ENCODE results near the gene LGALS16.

GRCh38 chr19:39709026-39709872, 53.5 kb downstream of the LGALS16 start:
- TF ChIP-seq EZH2 (IDR thresholded peaks at IDR 0.05; ENCODE audit: low read length, missing control alignments) (no peak), CTCF (conservative IDR thresholded peaks at IDR 0.05 in 1 of 2, IDR thresholded peaks at IDR 0.05 in 1 of 2; ENCODE audit: low read depth in 1 of 2, low read length in 2 of 2) (no peak)

All from fibroblast of lung (primary cell).